Hematopoietic multipotent progenitor cell treated with erythropoietin and hydrocortisone succinate and interleukin-3 and kit ligand, for 6 days (in vitro differentiated cells): ENCODE data around the gene CEP295NL.
"Not testable (repeated sequence)": the region's sequence is repeated elsewhere in the genome, so short reads cannot be mapped to it uniquely, and the experiment has no call there.

ENCODE experiments used
- DNase-seq: peaks from one replicate; pipeline ENCODE4 v3.0.0-alpha.2; 2015

CEP295NL gene, protein sequence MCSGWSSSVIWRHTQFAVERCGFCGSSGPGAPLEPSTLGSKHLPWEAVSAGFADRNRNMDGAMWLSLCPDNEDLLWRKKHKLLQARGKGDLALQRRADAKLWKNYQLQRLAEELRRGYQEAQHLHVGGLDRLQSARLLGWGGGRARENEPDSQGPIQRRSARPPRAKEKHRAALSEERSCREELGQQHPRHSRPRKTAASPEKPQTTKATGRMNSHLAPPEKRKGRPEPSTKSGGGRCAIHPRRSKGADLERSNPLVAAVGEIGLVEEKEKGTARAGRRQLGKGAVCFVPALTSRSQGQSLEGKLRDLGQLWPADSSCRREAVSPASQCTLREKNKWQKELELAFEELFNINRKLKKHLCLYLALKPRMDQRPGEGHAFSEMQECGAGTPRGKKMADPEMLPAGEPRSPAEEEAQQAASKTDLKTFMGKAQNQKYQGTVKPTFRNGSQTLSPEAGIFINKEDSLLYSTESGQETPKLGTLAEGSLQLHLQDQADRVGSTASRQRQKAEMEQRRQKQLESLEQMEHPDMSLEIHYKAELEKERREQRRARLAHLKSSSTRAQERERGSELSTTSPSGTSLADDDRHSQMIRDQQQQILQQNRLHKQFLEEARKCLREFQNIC

DNA sequence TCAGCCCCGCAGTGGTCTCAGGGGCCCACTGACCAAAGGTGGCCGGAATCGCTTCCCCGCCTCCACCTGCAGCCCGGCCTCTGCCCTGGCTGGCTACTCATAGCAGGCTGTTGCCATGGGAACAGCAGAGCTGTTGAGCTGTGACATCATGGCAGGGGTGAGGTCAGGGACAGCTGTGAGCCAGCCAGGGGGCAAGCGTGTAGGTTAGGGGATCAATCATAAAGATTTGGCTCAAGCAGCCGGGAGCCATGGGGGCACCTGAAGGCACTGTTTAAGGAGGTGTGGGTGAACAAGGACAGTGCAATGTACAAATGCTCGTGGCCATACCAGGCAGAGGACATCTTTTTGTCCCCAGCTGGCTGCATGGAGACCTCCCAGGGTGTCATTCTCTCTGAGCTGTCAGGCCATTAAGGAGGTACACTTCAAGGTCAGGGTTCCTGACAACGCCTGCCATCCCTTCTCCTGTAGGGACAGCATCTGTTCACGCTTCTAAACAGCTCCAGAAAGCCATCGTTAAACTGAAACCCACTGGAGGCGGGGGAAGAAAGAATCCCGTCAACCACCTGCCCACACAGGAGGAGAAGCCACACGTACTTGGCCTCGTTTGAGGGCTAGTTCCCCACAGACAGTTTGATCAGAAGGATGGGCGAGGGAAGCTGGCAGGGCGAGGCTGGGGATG is at the start of gene CEP295NL:
Gene CEP295NL (minus strand): TSS at position 101 of the 679 bp plus-strand sequence. CDS start 1,373 bp downstream, outside the sequence.
- DNase-seq = no peak

DNA sequence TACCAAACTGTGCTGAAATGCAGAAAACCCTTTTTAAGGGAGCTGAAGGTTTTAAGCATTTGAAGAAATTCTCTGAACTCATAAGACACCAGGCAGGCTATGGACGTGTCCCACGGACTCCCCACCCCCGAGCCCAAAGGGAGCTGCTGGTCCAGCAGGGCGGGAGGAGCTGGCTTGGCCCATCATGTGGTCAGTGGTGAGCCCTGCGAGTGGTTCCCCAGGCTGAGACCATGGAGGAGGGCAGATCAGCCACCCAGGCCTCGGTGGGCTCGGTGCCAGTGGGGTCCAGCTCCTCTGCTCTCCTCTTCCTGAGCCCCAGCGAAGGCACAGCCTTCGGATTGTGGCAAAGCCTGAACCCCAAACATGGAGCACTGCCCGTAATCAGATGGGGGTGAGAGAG is 49.7 kb upstream of the CEP295NL start:
- no peak for DNase-seq

DNA sequence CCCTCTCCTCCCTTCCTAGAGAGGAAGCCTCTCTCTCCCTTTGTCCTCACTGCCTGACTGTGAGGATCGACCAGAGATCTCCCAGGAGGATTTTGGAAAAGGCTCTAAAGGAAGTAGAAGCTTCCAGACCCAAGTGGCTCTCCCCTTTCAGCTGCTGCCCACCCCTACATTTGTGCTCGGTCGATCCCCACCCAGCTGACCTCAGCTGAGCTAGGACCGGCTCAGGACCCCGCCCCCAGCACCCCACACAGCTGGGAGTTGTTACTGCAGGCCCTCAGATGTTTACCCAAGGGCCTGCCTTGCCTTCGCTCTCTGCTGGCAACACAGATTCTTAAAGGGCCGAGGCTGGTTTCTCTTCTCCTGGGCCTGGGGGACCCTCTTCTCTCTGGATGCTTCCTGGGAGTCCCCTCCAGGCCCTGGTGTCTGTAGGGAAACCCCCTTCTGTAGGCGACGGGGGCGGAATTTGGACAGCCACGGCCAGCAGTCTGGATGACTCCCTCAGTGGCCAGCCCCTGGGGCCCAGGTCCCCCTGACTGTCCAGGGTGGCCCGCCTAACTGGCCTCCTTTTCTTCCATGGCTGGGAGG is 49.1 kb upstream of the CEP295NL start:
- DNase-seq = no peak

DNA sequence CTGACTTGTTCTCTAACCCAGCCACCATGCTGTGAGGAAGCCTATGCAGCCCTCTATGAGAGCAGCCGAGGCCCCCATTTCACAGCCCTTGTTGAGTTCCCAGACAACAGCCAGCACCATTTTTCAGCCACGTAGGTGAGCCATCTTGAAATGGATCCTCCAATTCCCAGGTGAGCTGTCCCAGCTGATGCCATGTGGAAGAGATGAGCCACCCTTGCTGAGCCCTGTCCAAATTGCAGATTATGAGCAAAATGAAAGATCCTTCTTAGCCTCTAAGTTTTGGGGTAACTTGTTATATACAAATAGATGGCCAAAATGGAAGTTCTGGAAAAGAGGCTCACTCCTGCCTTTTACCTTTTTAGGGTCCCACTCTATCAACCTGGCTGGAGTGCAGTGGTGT is 47.9 kb upstream of the CEP295NL start:
- DNase-seq = no peak

DNA sequence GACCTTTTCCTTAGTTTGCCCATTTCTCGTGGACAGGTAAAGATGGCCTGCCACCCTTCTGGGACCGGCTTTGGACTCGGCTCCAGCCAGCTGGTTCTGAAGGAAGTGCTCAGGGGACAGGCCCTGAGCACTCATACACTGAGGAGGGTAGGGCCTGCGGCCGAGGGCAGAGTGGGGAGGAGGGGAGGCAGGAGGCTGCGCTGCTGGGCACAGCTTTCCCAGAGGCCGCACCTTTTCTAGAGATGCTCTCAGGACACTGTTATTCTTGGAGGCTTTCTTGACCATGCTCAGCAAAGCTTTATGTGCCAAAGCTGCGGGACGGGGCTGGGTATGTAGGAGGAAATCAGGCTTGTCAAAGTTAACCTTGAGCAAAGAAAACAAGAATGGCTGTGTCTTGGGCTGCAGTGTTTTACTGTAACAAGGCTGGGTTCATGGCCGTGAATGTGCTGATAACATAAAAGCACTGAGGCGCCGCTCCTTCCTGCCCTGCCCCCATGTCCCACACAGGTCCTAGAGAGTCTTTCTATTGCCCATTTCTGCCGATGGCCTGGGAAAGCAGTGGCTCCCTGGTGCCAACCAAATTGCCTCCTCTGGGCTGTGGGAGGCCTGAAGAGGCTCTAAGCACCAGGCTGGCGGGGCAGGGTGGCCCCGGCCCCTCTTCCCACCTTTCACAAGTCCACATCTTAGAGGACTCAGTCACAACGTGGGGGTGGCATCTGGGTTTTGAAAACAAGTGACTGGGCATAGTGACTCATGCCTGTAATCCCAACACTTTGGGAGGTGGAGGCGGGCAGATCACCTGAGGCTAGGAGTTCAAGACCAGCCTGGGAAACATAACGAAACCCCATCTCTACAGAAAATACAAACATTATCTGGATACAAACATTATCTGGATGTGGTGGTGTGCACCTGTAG is 44.5 kb upstream of the CEP295NL start:
- DNase-seq = no peak

DNA sequence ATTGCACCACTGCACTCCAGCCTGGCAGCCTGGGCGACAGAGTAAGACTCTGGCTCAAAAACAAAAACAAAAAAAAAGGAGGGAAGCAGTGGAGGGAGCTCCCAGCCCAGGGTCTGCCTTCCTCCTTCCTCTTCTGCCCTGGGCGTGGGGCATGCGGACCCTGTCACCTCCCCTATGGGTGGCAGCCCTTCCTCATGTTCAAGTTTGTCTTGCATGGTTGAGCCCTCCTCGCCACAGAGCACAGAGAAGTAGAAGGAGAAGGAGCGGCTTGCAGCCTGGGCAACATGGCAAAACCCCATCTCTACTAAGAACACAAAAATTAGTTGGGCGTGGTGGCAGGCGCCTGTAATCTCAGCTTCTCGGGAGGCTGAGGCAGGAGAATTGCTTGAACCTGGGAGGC is 43.6 kb upstream of the CEP295NL start:
- no peak for DNase-seq

DNA sequence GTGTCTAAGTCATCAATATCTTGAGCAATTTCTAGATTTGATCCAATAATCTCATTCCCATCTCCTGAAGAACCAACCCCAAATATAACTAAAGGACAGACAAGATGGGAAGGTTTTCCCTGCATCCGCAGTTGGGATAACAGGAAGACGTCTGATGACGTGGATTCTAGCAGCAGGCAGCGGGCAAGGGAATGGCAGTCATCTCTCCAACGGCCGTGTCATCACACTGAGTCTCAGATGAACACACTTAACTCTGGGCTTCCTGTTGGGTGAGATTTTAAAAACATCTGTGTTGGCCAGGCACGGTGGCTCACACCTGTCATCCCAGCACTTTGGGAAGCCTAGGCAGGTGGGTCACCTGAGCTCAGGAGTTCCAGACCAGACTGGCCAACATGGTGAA is 43.1 kb upstream of the CEP295NL start:
- no peak for DNase-seq

DNA sequence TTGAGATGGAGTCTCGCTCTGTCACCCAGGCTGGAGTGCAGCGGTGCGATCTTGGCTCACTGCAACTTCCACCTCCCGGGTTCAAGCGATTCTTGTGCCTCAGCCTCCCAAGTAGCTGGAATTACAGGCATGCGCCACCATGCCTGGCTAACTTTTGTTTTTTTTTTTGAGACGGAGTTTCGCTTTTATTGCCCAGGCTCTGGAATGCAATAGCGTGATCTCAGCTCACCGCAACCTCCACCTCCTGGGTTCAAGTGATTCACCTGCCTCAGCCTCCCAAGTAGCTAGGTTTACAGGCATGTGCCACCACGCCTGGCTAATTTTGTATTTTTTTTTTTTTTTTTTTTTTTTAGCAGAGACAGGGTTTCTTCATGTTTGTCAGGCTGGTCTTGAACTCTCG is 42.5 kb upstream of the CEP295NL start:
- DNase-seq = not testable (repeated sequence)

DNA sequence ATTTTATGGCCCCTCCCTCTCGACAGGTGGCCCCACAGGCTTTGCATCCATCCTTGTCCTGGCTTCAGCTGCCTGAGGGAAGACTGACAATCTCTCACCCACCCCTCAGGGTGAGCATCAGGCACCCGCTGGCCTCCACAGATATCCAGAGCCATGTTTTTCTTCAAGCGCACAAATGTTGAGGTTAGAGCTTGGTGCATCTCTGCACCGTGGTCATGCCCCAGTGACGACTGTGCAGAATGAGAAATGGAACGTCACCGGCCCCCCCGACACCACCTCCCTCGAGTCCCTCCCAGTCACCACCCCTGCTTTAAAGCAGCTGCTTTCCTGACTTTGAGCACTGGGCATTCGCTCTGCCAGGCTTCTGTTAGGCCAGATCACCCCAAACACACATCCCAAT is 42.0 kb upstream of the CEP295NL start:
- no peak for DNase-seq

DNA sequence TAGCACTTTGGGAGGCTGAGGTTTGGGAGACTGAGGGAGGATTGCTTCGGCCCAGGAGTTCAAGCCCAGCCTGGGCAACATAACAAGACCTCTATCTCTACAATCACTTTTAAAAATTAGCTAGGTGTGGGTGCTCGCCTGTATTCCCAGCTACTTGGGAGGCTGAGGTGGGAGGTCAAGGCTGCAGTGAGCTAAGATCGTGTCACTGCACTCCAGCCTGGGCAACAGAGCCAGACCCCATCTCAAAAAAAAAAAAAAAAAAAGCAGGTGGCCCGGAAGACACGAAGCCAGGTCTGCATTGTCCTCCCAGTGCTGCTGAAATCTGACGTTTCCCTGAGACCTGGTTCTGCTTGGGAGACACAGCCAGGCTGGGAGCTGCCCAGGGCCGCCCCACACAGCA is 41.0 kb upstream of the CEP295NL start:
- no peak for DNase-seq

DNA sequence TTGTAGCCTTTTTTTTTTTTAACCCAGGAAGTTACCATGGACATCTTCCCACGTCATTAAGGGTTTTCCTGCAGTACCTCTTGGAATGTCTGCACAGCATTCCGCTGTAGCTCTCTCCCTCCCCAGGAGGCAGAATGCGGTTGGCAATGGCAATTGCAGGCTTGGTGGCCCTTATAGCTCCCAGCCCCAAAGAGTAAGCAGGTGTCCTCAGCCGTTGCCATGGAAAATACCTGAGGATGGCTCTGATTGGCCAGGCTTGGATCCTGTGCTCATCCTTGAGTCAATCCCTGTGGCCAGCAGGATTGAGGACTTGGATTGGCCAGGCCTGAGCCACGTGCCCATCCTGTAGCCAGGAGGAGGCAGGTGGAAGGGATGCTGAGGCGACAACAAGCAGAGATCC is 37.7 kb upstream of the CEP295NL start:
- DNase-seq = no peak

DNA sequence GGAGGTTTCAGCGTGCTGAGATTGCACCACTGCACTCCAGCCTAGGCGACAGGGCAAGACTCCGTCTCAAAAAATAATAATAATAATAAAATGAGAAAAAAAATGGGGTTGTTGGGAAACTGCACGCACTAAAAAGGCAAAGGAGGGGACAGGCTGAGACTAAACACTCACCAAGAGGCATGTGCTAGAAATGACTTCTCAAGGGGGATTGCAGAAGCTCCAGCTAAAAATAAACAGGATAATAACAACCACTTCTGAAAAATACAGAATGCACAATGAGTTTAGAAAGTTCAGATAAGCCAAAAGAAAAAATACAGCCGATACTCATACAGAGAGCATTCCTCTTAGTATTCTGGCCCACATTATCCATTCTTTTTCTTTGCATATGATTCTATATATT is 37.3 kb upstream of the CEP295NL start:
- no peak for DNase-seq

DNA sequence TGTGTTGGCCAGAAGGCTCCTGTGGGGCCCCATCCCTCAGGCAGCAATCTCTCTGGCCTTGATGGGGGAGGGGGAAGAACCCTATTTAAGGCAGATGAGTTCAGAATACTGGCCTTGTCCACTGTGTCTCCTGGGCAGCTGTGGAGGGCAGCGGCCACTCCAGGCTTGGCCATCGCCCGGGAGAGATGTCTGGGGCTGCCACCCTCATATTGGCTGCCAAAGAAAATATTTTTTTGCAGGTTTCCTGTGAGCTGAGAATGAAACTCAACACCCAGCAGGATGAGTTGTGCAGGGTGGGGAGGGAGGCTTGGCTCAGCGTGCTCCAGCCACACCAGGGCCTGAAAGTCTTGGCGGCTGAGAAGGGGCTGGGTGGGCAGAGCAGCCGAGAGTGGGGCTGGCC is 36.6 kb upstream of the CEP295NL start:
- no peak for DNase-seq

DNA sequence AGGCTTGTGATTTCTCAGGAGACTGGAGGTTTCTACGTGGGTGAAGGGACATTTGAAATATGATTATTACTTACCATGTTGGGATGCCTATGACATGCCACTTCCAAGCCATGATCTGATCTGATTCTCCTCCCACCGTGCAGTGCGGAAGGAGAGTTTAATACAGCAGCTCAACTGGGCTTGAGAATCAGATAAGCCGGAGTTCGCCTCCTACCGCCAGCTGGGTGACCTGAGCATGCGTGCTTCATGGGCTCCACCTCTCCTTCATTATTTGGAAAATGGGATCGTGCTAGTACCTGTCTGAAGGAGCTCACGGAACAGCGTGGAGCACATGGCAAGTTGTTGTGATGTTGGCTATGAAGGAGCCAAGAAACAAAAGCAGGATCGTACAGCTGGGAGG is 34.6 kb upstream of the CEP295NL start:
- no peak for DNase-seq

DNA sequence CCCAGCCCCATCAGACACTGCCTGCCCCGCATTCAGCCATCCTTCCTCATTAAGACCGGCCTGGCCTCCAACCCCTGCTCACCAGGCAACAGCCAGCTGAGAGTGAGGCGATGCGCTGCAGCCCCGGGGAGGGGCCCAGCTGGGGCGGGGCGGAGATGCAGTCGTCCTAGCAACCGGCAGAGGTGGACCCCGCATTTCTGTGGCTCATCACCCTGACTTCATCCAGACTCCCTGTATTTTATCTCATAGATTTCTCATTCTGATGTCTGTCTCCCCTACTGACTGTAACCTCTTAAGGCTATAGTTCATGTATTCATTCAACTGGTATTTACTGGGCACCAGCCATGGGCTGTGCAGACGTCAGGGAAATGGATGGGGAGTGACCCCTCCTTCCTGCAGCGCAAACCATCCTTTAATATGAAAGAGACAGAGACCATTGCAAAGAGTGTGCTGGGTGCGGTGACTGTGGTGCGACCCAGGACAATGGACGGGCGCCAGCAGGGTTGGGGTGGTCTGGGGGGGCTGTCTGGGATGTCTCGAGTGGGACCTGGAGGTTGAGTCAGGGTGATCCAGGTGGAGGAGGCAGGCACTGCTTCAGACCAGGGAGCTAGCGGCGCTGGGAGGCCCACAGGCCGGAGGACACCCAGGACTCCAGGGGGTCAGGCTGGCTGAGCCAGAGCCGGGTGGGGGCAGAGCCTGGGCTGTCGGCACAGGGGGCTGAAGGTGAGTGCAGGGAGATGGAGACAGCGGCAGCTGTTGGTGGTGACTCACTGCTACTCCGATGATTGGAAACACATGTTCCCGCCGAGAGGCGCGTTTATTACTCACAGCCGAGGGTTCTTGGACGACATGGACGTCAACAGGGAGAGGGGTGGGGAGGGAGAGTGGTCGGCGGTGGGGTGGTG is 32.7 kb upstream of the CEP295NL start:
- DNase-seq = no peak

DNA sequence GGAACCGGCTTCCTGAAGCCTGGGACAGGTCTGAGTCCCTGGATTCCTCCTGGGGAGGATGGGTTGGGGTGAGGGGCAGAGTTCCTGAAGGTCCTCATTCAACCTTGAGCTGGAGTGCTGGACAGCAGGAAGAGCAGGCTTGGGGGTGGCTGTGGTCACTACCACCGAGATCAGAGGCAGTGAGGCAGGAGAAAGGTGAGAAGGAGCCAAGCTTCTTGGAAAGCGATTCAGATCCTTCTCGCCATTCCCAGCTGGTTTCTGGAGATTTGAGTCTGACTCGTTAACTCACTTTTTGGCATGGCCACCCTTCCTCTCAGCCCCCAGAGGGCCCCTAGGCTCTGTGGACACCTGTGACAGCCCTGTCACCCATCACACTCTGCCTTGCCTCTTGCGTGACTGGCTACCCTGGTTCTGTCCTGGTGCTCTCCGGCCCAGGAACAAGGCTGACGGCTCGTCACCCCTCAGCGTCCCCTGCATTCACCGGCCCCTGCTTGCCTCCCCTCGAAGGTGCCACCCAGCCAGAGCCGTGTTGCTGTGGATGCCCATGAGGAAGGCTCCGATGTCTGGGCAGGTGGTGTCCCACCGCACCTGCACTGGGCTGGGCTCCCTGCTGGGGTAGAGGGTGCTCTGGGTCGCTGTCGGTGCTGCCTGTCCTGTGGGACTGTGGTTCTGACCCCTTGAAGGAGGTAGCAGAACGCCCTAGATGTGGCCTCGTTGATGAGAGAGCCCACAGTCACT is 31.8 kb upstream of the CEP295NL start:
- no peak for DNase-seq

DNA sequence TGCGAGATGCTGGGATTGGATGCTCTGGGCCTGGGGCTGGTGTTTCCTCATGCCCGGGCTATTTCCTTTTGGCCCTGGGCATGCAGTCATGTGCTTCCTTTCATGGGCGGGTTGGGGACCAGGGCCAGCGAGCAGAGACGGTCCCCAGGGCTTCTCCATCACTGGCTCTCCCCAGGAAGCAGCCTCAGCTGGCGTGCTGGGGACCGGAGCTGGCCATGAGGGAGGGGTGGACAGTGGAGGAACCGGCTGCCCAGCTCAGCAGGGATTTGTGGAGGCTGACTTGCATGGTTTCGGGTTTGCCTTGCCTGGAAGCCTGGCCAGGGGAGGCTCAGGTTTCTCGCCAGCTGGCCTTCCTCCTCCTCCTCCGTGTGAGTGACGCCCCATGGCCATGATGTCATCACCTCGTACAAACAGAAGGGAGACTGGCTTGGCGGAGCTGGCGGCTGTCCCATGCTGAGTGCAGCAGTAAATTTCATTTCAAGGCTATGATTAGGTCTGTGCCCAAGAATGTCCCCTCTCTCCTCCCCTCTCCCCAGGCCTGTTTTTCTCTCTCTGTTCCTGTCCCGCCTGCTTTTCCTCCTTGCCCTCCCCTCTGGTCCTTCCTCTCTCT is 31.1 kb upstream of the CEP295NL start:
- no peak for DNase-seq

DNA sequence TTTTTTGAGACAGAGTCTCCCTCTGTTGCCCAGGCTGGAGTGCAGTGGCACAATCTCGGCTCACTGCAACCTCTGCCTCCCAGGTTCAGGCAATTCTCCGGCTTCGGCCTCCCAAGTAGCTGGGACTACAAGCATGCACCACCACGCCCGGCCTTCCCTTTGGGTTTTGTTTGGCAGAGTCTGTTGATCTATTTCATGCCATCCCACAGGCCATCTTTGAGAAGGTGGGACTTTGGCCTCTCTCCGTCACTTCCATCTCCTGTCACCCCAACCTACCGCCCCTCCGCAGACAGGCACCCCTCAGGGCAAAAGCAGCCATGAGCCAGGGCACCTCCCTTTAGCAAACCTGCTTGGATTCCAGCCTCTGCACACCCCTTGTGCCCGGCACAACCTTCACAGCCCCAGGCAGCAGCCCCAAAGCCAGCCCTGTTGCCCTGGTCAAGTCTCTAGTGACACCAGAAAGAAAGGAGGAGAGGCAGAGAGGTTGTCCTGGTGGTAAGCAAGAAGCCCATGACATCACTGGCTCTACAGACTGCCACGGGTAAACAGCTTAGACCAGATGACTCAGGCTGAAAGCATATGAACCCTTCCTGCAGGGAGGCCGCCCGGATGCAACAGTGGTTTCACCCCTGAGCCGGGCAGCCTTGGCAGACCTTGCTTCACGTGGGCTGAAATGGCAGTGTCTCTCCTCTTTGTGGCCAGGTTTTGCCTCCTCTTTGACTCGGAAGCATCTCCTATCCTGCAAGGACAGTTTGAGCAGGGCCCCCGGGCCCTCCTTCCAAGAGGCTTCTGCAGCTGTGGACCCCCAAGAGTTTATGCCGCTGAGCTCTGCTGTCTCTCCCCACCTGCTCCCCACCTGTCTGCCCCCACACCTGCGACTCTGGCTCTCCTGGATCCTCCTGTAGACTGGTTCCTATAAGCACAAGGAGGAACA is 30.3 kb upstream of the CEP295NL start:
- DNase-seq = no peak
